ENCODE data around the gene MAST1. TPM values are rescaled to one million over a fixed set of nuclear protein-coding genes. Genes with fewer than 3 reads are reported as not detected.
A peak's percentile ranks its signal among the peaks of the same experiment; 100 is the strongest.

The MAST1 gene
- total RNA-seq, 1 donor from 2014 or later = 1.2 TPM

GRCh38 chr19:12890787-12891552 is 52.7 kb downstream of the MAST1 start, which contains the start of gene GCDH:
TSS of gene GCDH (plus strand) at chr19:12891160. CDS start at chr19:12891305, 145 bp downstream.
- H3K9me3 ChIP-seq = no peaks in the 10 kb centered on the region
- H3K27me3 ChIP-seq = no peaks in the 10 kb centered on the region
- peak within 1 kb of the TSS; percentile 89 to 92 for H3K4me3 ChIP-seq
- intact Hi-C loops (cut with DNase I) = loop anchor here (10.0 kb wide), 1 partner anchor 1546 kb away; the partner anchor contains the start of genes CCDC159 and TMEM205
- peaks cover 0 to 16% of the 10 kb centered on the region in 2 donors for H3K36me3 ChIP-seq
- no peak for TF ChIP-seq CTCF (IDR thresholded peaks at IDR 0.05)
- peak; percentile 89 to 93 for TF ChIP-seq POLR2AphosphoS5 (IDR thresholded peaks at IDR 0.05; ENCODE audit: insufficient read depth in 1 of 2, low read depth in 1 of 2)
- TF ChIP-seq POLR2A (IDR thresholded peaks at IDR 0.05) = peak in 1 of 2 donors; percentile 40
- peak; percentile 99 for DNase-seq (ENCODE audit: extremely low spot score in 2 of 2)
- peak within 1 kb of the TSS; percentile 71 for H3K27ac ChIP-seq
- peaks cover 16% of the 10 kb centered on the region for H3K4me1 ChIP-seq

GRCh38 chr19:12891553-12892021 is 53.3 kb downstream of the MAST1 start:
- H3K27me3 ChIP-seq = no peaks in the 10 kb centered on the region
- H3K9me3 ChIP-seq = no peaks in the 10 kb centered on the region
- peaks cover 14% of the 10 kb centered on the region for H3K4me1 ChIP-seq
- intact Hi-C loops (cut with DNase I) = loop anchor here (10.0 kb wide), 1 partner anchor 1547 kb away; the partner anchor contains the start of genes CCDC159 and TMEM205
- DNase-seq (ENCODE audit: extremely low spot score in 2 of 2) = no peak
- H3K27ac ChIP-seq = peak overlapping the region; percentile 71
- peak overlapping the region; percentile 89 to 92 for H3K4me3 ChIP-seq
- H3K36me3 ChIP-seq = peaks cover 0 to 21% of the 10 kb centered on the region in 2 donors
- no peak for TF ChIP-seq CTCF (IDR thresholded peaks at IDR 0.05)
- no peak for TF ChIP-seq POLR2AphosphoS5 (IDR thresholded peaks at IDR 0.05; ENCODE audit: insufficient read depth in 1 of 2, low read depth in 1 of 2)
- TF ChIP-seq POLR2A (IDR thresholded peaks at IDR 0.05) = no peak

- Histone ChIP-seq H3K4me3 (no peak overlapping the region), H3K9me3 (no peaks in the 10 kb centered on the region), H3K36me3 (peaks cover 0 to 37% of the 10 kb centered on the region in 2 donors), H3K4me1 (peaks cover 14% of the 10 kb centered on the region), H3K27ac (no peak overlapping the region), H3K27me3 (no peaks in the 10 kb centered on the region)
- intact Hi-C loops (cut with DNase I) = loop anchor here (10.0 kb wide), 1 partner anchor 1549 kb away; the partner anchor contains the start of genes CCDC159 and TMEM205
- TF ChIP-seq POLR2A (IDR thresholded peaks at IDR 0.05) (no peak), CTCF (IDR thresholded peaks at IDR 0.05) (no peak), POLR2AphosphoS5 (IDR thresholded peaks at IDR 0.05; ENCODE audit: insufficient read depth in 1 of 2, low read depth in 1 of 2) (no peak)
- no peak for DNase-seq (ENCODE audit: extremely low spot score in 2 of 2)
Measured at GRCh38 chr19:12893582-12893981, 55.3 kb downstream of the MAST1 start.

- no peak for TF ChIP-seq POLR2A (IDR thresholded peaks at IDR 0.05)
- no peak for TF ChIP-seq POLR2AphosphoS5 (IDR thresholded peaks at IDR 0.05; ENCODE audit: insufficient read depth in 1 of 2, low read depth in 1 of 2)
- TF ChIP-seq CTCF (IDR thresholded peaks at IDR 0.05) = no peak
- intact Hi-C loops (cut with DNase I) = loop anchor here (10.0 kb wide), 1 partner anchor 1552 kb away; the partner anchor contains the start of genes CCDC159 and TMEM205
- no peak for DNase-seq (ENCODE audit: extremely low spot score in 2 of 2)
- H3K9me3 ChIP-seq = no peaks in the 10 kb centered on the region
- H3K27me3 ChIP-seq = no peaks in the 10 kb centered on the region
- H3K36me3 ChIP-seq = peaks cover 0 to 50% of the 10 kb centered on the region in 2 donors
- no peak overlapping the region for H3K27ac ChIP-seq
- H3K4me1 ChIP-seq = peaks cover 12% of the 10 kb centered on the region
- H3K4me3 ChIP-seq = no peak overlapping the region
Measured at GRCh38 chr19:12896460-12896859, 58.1 kb downstream of the MAST1 start.
